ENCODE measurements around the gene MAD1L1. TPM values are rescaled to one million over a fixed set of nuclear protein-coding genes. Genes with fewer than 3 reads are reported as not detected.

The MAD1L1 gene
- polyA plus RNA-seq, 4 donors, result 22.6 to 26.9 (median 24.6) TPM

Other genes with a start within 250 kb of the MAD1L1 start
- 10 to 100 TPM; 36.4 to 39.9 (median 38.8) TPM for gene MRM2, start 9.3 kb upstream of the MAD1L1 start, polyA plus RNA-seq (ENCODE audit: insufficient read length in 4 of 4)
- 10 to 100 TPM; 18.0 to 23.5 (median 19.3) TPM for gene NUDT1, start 9.3 kb upstream of the MAD1L1 start, polyA plus RNA-seq (ENCODE audit: insufficient read length in 4 of 4)
- gene SNX8, start 81.5 kb upstream of the MAD1L1 start, polyA plus RNA-seq (ENCODE audit: insufficient read length in 4 of 4), result 10 to 100 TPM; 40.5 to 45.7 (median 42.6) TPM
- 100 to 1,000 TPM; 142 to 160 (median 147) TPM for gene EIF3B, start 121.9 kb upstream of the MAD1L1 start, polyA plus RNA-seq (ENCODE audit: insufficient read length in 4 of 4)
- 10 to 100 TPM in 2 of 4 donors, 1 to 10 TPM in 2; 9.0 to 16.4 (median 10.3) TPM for gene CHST12, start 170.7 kb upstream of the MAD1L1 start, polyA plus RNA-seq (ENCODE audit: insufficient read length in 4 of 4)
- gene GRIFIN, start 243.5 kb upstream of the MAD1L1 start, polyA plus RNA-seq (ENCODE audit: insufficient read length in 4 of 4), result under 1 TPM in 1 of 4 donors, not detected in 3; 0.30 TPM